Motor neuron (in vitro differentiated cells): ENCODE measurements around the gene COL6A1. TPM values are rescaled to one million over a fixed set of nuclear protein-coding genes. Genes with fewer than 3 reads are reported as not detected.

Experiments
- ATAC-seq, 8 experiments: fragments of 200-7000 bp; cut with Tn5 transposase; replicated peaks in 6 of 8; 2 replicates each; pipeline ENCODE4 v1.8.0; 2021; ENCODE audit warnings: mild to moderate bottlenecking in 8 of 8, moderate library complexity in 8 of 8
- H3K27ac ChIP-seq, 2 donors: fragments of 250-450 bp; sonication (Bioruptor Pico); 2 replicates each; pipeline ENCODE4 v1.9.0; 2021; ENCODE audit warnings: antibody characterized with exemption in 2 of 2, mild to moderate bottlenecking in 2 of 2, moderate library complexity in 1 of 2
- H3K4me1 ChIP-seq, 2 donors: fragments of 250-450 bp; sonication (Bioruptor Pico); replicated peaks in 1 of 2; 2 replicates each; pipeline ENCODE4 v1.6.1; 2021; ENCODE audit warnings: antibody characterized with exemption in 2 of 2, mild to moderate bottlenecking in 2 of 2, moderate library complexity in 1 of 2
- H3K4me3 ChIP-seq, 5 donors: fragments of 250-450 bp; sonication (Bioruptor Pico); 2 replicates each; pipeline ENCODE4 v1.9.0; 2021; ENCODE audit warnings: antibody characterized with exemption in 5 of 5, mild to moderate bottlenecking in 5 of 5, moderate library complexity in 4 of 5
- WGBS, 10 experiments: fragments of 450-650 bp; shearing (Covaris generic); methylation state at CpG; one replicate each; pipeline ENCODE4 v1.0.0; 2022; 5-methylcytosine and 5-hydroxymethylcytosine counted together
- in situ Hi-C, 9 experiments: fragments of 400-800 bp; cut with MboI; loops; one replicate each; pipeline ENCODE4 v1.15.0; 2021; ENCODE audit warnings: low sequenced_read_pairs in 9 of 9, low pct_unique_long_range_greater_than_20kb in 2 of 9; ENCODE audit not compliant: unreplicated experiment in 9 of 9
- total RNA-seq, 8 experiments: library from RNA; unstranded; fragments of 300-600 nt; gene quantifications; 2 replicates each; pipeline versions ENCODE4 v1.2.3 to v1.2.4, GENCODE V29; 2022

Gene COL6A1
- total RNA-seq, 8 experiments from 2014 or later = 12.4 to 184 (median 81.7) TPM

GRCh38 chr21:45996311-45997204, 15.0 kb downstream of the COL6A1 start:
- in situ Hi-C loops = loop anchor here in 1 of 9 experiments (25.0 kb wide), 1 partner anchor 191 kb away; the partner anchor contains the start of gene SPATC1L
- no peak overlapping the region for H3K4me3 ChIP-seq
- no peak overlapping the region for H3K27ac ChIP-seq
- no peak for ATAC-seq
- WGBS, 10 experiments = 67 to 100% (median 81%) methylated on average over 1 to 8 of the region's 27 CpGs; no CpG with 5 or more reads in 6 of the 10 experiments
- H3K4me1 ChIP-seq = no peaks in the 10 kb centered on the region

DNA sequence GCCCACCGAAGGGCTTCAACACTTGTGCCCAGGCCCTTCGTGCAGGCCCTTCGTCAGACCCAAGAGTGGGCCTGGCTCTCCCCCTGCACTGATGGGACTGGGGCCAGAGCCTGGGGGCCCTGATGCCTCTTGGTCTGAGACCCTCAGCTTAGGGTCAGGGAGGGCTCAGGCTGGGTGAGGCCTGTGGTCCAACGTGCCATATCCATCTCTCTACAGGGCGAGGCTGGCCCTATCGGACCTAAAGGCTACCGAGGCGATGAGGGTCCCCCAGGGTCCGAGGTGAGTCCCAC, 15.6 kb downstream of the COL6A1 start:
- Histone ChIP-seq H3K27ac (no peak overlapping the region), H3K4me3 (no peak overlapping the region), H3K4me1 (no peaks in the 10 kb centered on the region)
- in situ Hi-C loops = loop anchor here in 1 of 9 experiments (25.0 kb wide), 1 partner anchor 190 kb away; the partner anchor contains the start of gene SPATC1L
- WGBS, 10 experiments = no CpG with 5 or more reads among the region's 9 CpGs
- no peak for ATAC-seq

DNA sequence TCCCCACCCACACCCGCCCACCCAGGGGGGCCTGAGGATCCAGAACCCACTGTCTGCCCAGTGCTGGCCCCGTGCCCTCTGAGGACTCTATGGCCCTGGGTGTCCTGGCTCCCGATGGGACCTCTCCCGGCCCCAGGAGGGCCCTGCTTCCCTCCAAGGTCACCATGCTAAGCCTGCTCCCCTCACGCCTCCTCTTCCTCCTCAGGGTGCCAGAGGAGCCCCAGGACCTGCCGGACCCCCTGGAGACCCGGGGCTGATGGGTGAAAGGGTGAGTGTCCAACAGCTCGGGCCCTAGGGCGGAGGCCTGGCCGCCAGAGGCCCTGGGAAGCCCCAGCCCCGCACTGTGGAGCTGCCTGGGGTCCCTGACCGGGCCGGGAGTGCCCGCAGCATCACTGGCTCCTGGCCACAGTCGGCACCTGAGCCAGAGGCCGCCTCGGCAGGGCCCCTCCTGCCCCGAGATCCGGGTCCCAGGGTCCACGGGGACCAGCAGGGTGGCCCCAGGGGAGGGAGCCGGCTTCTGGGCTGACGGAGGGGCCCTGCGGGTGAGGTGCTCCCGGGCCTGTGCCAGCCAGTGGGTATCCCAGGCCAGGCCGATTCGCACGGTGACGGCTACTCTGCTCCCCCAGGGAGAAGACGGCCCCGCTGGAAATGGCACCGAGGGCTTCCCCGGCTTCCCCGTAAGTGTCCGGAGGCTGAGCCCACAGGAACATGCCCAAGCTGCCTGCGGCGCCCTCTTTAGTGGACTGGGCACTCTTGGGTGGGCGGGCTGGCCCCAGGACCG, 16.1 kb downstream of the COL6A1 start:
- no peak for ATAC-seq
- in situ Hi-C loops = loop anchor here in 1 of 9 experiments (25.0 kb wide), 1 partner anchor 190 kb away; the partner anchor contains the start of gene SPATC1L
- WGBS, 10 experiments = 80 to 100% (median 100%) methylated on average over 1 to 4 of the region's 38 CpGs; no CpG with 5 or more reads in 7 of the 10 experiments
- Histone ChIP-seq H3K4me1 (no peaks in the 10 kb centered on the region), H3K4me3 (no peak overlapping the region), H3K27ac (no peak overlapping the region)

GRCh38 chr21:45998276-45998701, 16.7 kb downstream of the COL6A1 start:
- WGBS, 10 experiments = 40 to 100% (median 90%) methylated on average over 1 to 6 of the region's 22 CpGs; no CpG with 5 or more reads in 5 of the 10 experiments
- no peak for ATAC-seq

GRCh38 chr21:45998871-45999580, 17.5 kb downstream of the COL6A1 start:
- Histone ChIP-seq H3K4me3 (no peak overlapping the region), H3K4me1 (no peaks in the 10 kb centered on the region), H3K27ac (no peak overlapping the region)
- in situ Hi-C loops = loop anchor here in 1 of 9 experiments (25.0 kb wide), 1 partner anchor 188 kb away; the partner anchor contains the start of gene SPATC1L
- WGBS, 10 experiments = 91 to 100% (median 100%) methylated on average over 1 to 6 of the region's 33 CpGs; no CpG with 5 or more reads in 7 of the 10 experiments
- ATAC-seq = no peak

More at GRCh38 chr21:45998276-45998701, 16.7 kb downstream of the COL6A1 start:
- in situ Hi-C loops = loop anchor here in 1 of 9 experiments (25.0 kb wide), 1 partner anchor 189 kb away; the partner anchor contains the start of gene SPATC1L
- Histone ChIP-seq H3K4me1 (no peaks in the 10 kb centered on the region), H3K27ac (no peak overlapping the region), H3K4me3 (no peak overlapping the region)

DNA sequence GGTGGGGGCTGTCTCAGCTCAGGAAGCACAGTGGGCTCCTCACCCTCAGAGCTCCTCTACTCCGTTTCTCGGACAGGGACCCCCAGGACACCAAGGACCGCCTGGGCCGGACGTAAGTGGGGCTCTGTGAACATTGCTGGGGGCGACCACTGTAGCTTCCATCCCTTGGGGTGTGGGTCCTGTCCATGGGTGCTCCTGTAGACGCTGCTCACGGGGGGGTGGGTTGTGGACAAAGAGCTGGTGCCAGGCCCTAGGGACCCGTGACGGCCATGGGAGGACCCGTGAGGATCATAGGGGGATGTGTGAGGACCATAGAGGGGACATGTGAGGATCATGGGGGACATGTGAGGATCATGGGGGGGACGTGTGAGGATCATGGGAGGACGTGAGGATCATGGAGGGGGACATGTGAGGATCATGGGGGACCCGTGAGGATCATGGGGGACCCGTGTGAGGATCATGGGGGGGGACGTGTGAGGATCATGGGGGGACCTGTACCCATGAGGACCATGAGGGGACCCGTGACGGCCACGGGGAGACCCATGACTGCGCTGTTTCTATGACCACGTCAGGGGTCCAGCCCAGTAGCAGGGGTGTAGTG, 18.1 kb downstream of the COL6A1 start:
- in situ Hi-C loops = loop anchor here in 1 of 9 experiments (25.0 kb wide), 1 partner anchor 188 kb away; the partner anchor contains the start of gene SPATC1L
- Histone ChIP-seq H3K27ac (no peak overlapping the region), H3K4me3 (no peak overlapping the region), H3K4me1 (no peaks in the 10 kb centered on the region)
- WGBS, 10 experiments = 100% methylated on average over 1 of the region's 21 CpGs; no CpG with 5 or more reads in 9 of the 10 experiments
- ATAC-seq = no peak

DNA sequence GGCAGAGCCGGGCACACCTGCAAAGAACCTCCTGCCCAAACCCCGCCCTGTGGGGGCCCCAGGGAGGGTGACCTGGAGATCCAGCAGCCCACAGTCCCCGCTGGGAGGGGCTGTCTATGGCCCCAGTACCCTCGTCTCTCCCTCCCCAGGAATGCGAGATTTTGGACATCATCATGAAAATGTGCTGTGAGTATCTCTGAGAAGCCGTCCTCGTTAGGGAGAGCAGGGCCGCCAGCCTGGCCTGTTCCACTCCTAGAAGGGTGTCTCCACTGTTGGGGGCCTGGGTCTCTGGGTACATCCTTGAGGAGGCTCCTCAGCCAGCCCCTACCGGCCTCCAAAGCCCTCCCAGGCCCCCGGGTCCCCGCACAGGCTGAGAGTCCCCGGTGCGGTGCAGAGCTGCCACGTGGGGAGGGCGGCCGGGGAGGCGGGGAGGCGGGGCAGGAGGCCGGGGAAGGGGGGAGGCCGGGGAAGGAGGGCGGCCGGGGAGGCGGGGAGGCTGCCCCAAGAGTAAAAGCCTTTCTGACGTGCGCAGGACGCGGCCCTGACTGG, 18.7 kb downstream of the COL6A1 start:
- Histone ChIP-seq H3K4me3 (no peak overlapping the region), H3K27ac (peak overlapping the region in 1 of 2 donors; percentile 48), H3K4me1 (no peaks in the 10 kb centered on the region)
- 60% methylated on average over 1 of the region's 27 CpGs; no CpG with 5 or more reads in 9 of the 10 experiments for WGBS, 10 experiments
- peak in 4 of 8 experiments; percentile 1 to 23 (median 6) for ATAC-seq
- in situ Hi-C loops = no loop called here

- H3K4me1 ChIP-seq = no peaks in the 10 kb centered on the region
- in situ Hi-C loops = no loop called here
- ATAC-seq = peak in 6 of 8 experiments; percentile 4 to 87 (median 53)
- WGBS, 10 experiments = 100% methylated on average over 1 to 2 of the region's 44 CpGs; no CpG with 5 or more reads in 7 of the 10 experiments
- H3K27ac ChIP-seq = peak overlapping the region in 1 of 2 donors; percentile 48
- H3K4me3 ChIP-seq = no peak overlapping the region
These were observed 19.4 kb downstream of the COL6A1 start for GRCh38 chr21:46000731-46001641.

DNA sequence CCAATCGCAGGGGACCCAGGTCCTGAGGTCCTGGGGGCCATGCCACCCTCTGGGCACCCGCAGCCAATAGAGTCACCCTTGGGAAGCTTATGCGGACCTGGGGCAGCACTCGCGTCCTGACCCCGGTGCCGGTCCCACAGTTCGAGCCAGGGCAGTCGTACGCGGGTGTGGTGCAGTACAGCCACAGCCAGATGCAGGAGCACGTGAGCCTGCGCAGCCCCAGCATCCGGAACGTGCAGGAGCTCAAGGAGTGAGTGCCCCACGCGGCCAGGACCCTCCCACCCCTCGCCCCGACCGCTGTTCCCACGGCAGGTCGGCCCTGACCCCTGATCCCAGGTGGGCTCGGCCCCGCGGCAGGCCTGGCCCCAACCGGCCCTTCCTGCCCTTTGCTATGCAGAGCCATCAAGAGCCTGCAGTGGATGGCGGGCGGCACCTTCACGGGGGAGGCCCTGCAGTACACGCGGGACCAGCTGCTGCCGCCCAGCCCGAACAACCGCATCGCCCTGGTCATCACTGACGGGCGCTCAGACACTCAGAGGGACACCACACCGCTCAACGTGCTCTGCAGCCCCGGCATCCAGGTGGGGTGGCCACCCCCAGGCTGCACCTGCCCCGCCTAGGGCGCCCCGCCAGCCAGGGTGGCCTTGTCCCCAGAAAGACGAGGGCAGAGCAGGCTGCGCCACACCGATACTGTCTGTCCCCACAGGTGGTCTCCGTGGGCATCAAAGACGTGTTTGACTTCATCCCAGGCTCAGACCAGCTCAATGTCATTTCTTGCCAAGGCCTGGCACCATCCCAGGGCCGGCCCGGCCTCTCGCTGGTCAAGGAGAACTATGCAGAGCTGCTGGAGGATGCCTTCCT, 20.5 kb downstream of the COL6A1 start:
- no peak overlapping the region for H3K4me3 ChIP-seq
- in situ Hi-C loops = no loop called here
- WGBS, 10 experiments = 85 to 100% (median 93%) methylated on average over 1 to 4 of the region's 51 CpGs; no CpG with 5 or more reads in 7 of the 10 experiments
- no peak for ATAC-seq
- no peaks in the 10 kb centered on the region for H3K4me1 ChIP-seq
- no peak overlapping the region for H3K27ac ChIP-seq

DNA sequence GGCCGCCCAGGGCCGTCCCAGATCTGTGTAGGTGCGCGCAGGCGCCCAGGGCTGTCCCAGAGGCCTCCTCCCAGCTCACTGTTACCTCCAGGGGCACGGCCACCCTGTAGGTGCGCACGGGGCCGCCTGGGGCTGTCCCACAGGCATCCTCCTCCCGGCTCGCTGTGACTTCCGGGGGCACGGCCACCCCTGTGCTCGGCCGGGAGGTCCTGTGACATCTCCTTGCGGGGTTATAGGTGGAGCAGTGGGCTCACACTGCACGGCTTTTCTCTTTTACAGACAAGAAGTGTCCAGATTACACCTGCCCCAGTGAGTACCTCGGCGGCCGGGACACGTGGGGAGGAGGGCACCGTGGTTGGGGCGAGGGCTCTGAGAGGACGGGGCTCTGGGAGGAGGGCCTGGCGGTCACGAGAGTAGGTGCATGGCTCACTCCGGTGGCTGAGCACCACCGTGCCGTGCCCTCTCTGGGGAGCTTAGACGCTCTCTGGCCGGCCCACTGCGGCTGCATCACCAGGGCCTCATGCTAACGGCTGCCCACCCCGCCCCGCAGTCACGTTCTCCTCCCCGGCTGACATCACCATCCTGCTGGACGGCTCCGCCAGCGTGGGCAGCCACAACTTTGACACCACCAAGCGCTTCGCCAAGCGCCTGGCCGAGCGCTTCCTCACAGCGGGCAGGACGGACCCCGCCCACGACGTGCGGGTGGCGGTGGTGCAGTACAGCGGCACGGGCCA, 21.4 kb downstream of the COL6A1 start:
- Histone ChIP-seq H3K4me1 (no peaks in the 10 kb centered on the region), H3K4me3 (no peak overlapping the region), H3K27ac (no peak overlapping the region)
- in situ Hi-C loops = no loop called here
- whole genome bisulfite sequencing, 10 experiments = 100% methylated on average over 2 of the region's 54 CpGs; no CpG with 5 or more reads in 9 of the 10 experiments
- ATAC-seq = peak in 1 of 8 experiments; percentile 6
